OCI-LY1 (cell line): ENCODE data around the gene HORMAD2.

Experiments
- H2AFZ ChIP-seq: fragments of 200-600 bp; sonication (generic), shearing (Covaris generic); 2 replicates; pipeline ENCODE4 v1.6.0; 2014; ENCODE audit warnings: antibody characterized with exemption, mild to moderate bottlenecking, low read length
- H3F3A ChIP-seq: fragments of 200-600 bp; sonication (generic), shearing (Covaris generic); 2 replicates; pipeline ENCODE4 v1.6.0; 2014; ENCODE audit warnings: mild to moderate bottlenecking, antibody characterized with exemption, low read length, moderate library complexity; ENCODE audit not compliant: insufficient read depth
- H3K27ac ChIP-seq: fragments of 200-600 bp; sonication (generic); 2 replicates; pipeline ENCODE4 v1.5.1; 2014; ENCODE audit warnings: low read length, mixed run types, mild to moderate bottlenecking, low read depth; ENCODE audit not compliant: poor library complexity, severe bottlenecking
- H3K27me3 ChIP-seq: fragments of 200-600 bp; sonication (generic); 2 replicates; pipeline ENCODE4 v1.6.0; 2014; ENCODE audit warnings: antibody characterized with exemption, mild to moderate bottlenecking, low read length, moderate library complexity; ENCODE audit not compliant: insufficient read depth
- H3K36me3 ChIP-seq: fragments of 200-600 bp; sonication (generic); 2 replicates; pipeline ENCODE4 v1.6.1; 2014; ENCODE audit warnings: mild to moderate bottlenecking, antibody characterized with exemption, low read length, moderate library complexity, mixed read lengths; ENCODE audit not compliant: insufficient read depth
- H3K4me1 ChIP-seq: fragments of 200-600 bp; sonication (generic); 2 replicates; pipeline ENCODE4 v1.5.1; 2014; ENCODE audit warnings: mild to moderate bottlenecking, low read length, moderate library complexity; ENCODE audit not compliant: insufficient read depth, severe bottlenecking
- H3K4me2 ChIP-seq: fragments of 200-600 bp; sonication (generic), shearing (Covaris generic); 2 replicates; pipeline ENCODE4 v1.6.1; 2014; ENCODE audit warnings: low read length
- H3K4me3 ChIP-seq: fragments of 200-600 bp; sonication (generic); 2 replicates; pipeline ENCODE4 v1.5.1; 2014; ENCODE audit warnings: low read length, low read depth, mild to moderate bottlenecking, mixed read lengths; ENCODE audit not compliant: poor library complexity, severe bottlenecking
- H3K79me2 ChIP-seq: fragments of 200-600 bp; shearing (Covaris generic); 2 replicates; pipeline ENCODE4 v1.6.1; 2016; ENCODE audit warnings: mixed run types, low read length, mixed read lengths; ENCODE audit not compliant: insufficient read depth
- H3K9ac ChIP-seq: fragments of 200-600 bp; sonication (generic), shearing (Covaris generic); 2 replicates; pipeline ENCODE4 v1.6.1; 2014; ENCODE audit warnings: mild to moderate bottlenecking, low read length, mixed read lengths
- H3K9me2 ChIP-seq: fragments of 200-600 bp; sonication (generic), shearing (Covaris generic); 2 replicates; pipeline ENCODE4 v1.6.1; 2014; ENCODE audit warnings: low read depth, mild to moderate bottlenecking, low read length, mixed read lengths
- H3K9me3 ChIP-seq: fragments of 200-600 bp; shearing (Covaris generic); 2 replicates; pipeline ENCODE4 v1.6.1; 2014; ENCODE audit warnings: low read length, mixed read lengths
- H4K20me1 ChIP-seq: fragments of 200-600 bp; sonication (generic), shearing (Covaris generic); 2 replicates; pipeline ENCODE4 v1.6.0; 2016; ENCODE audit warnings: mild to moderate bottlenecking, low read length; ENCODE audit not compliant: insufficient read depth
- EZH2 ChIP-seq: fragments of 200-600 bp; sonication (generic), shearing (Covaris generic); IDR thresholded peaks from 2 replicates; pipeline ENCODE4 v1.8.0; 2017; ENCODE audit warnings: borderline replicate concordance, mixed run types, mild to moderate bottlenecking, antibody characterized with exemption, low read length, moderate library complexity, mixed read lengths
- TF ChIP-seq, protein P1 (sequence below): fragments of 200-600 bp; sonication (generic), shearing (Covaris generic); IDR thresholded peaks from 2 replicates; pipeline ENCODE4 v1.5.1; 2017; ENCODE audit warnings: mild to moderate bottlenecking, antibody characterized with exemption, low read length, moderate library complexity, mixed read lengths

HORMAD2 gene

DNA sequence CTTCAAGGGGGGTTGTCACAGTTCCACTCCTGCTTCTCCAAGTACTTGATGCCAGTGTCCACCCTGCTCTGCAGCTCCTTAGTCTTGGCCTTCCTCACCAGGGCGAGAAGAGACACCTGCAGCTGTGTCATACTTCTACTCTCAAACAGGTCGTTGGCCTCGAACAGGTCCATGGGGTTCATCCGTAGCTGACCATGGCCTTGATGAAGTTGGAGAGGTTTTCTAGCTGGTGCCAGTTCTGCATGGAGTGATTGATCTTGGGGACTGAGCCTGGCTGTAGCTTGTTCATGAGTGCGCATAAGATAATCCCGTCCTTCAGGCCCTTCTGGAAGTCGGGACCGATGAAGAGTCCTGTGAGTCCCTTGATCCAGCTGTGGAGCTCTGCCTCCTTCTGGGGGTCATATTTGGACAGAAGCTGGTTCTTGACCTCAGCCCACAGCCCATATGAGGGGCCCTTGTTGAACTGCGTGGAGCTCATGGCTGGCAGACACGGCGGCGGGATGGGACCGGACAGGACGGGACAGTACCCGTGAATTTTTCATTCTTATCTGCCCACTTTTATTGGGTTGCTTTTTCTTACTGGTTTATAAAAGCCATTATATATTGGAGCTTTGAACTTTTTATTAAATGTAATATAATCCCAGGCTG, 33.4 kb upstream of the HORMAD2 start:
- no peaks in the 10 kb centered on the region for H3K9me2 ChIP-seq
- H3K79me2 ChIP-seq, result no peaks in the 10 kb centered on the region
- no peak for TF ChIP-seq EZH2
- TF ChIP-seq, protein P1, sequence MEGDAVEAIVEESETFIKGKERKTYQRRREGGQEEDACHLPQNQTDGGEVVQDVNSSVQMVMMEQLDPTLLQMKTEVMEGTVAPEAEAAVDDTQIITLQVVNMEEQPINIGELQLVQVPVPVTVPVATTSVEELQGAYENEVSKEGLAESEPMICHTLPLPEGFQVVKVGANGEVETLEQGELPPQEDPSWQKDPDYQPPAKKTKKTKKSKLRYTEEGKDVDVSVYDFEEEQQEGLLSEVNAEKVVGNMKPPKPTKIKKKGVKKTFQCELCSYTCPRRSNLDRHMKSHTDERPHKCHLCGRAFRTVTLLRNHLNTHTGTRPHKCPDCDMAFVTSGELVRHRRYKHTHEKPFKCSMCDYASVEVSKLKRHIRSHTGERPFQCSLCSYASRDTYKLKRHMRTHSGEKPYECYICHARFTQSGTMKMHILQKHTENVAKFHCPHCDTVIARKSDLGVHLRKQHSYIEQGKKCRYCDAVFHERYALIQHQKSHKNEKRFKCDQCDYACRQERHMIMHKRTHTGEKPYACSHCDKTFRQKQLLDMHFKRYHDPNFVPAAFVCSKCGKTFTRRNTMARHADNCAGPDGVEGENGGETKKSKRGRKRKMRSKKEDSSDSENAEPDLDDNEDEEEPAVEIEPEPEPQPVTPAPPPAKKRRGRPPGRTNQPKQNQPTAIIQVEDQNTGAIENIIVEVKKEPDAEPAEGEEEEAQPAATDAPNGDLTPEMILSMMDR, result no peak
- H3K9me3 ChIP-seq, result no peaks in the 10 kb centered on the region
- no peaks in the 10 kb centered on the region for H3K4me1 ChIP-seq
- H4K20me1 ChIP-seq, result no peaks in the 10 kb centered on the region
- H3K4me2 ChIP-seq, result no peak overlapping the region; the same call in 1 of the 2 replicates
- H3K36me3 ChIP-seq, result no peaks in the 10 kb centered on the region
- H3K27me3 ChIP-seq, result no peaks in the 10 kb centered on the region; the same call in 1 of the 2 replicates
- no peak overlapping the region for H2AFZ ChIP-seq
- no peak overlapping the region for H3K4me3 ChIP-seq
- no peak overlapping the region for H3K27ac ChIP-seq
- no peak overlapping the region for H3K9ac ChIP-seq
- H3F3A ChIP-seq, result no peaks in the 10 kb centered on the region

DNA sequence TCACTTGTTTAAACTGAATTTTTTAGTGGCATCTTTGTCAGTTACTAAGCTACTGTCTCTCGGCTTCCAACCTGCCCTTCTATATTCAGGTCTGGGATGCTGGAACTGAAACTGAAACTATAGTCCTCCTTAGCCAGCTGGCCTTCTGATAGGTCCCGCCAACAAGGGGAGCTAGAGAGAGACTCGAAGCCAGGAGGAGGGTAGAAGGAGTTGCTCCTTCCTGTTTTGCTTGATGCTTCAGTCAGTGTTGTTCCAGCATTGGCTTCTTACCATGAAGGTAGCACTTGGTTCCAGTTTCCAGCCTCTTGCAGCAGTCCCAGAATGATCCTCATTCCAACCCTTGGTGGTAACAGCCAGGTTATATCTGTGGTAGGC, 32.9 kb upstream of the HORMAD2 start:
- TF ChIP-seq, protein P1, result no peak
- no peak for TF ChIP-seq EZH2
- Histone ChIP-seq H3K4me1 (no peaks in the 10 kb centered on the region), H3K4me2 (no peak overlapping the region; the same call in 1 of the 2 replicates), H4K20me1 (no peaks in the 10 kb centered on the region), H3K79me2 (no peaks in the 10 kb centered on the region), H3K9me3 (no peaks in the 10 kb centered on the region), H3F3A (no peaks in the 10 kb centered on the region), H3K27me3 (no peaks in the 10 kb centered on the region; the same call in 1 of the 2 replicates), H3K9ac (no peak overlapping the region), H3K36me3 (no peaks in the 10 kb centered on the region), H3K4me3 (no peak overlapping the region), H3K9me2 (no peaks in the 10 kb centered on the region), H2AFZ (no peak overlapping the region), H3K27ac (no peak overlapping the region)

DNA sequence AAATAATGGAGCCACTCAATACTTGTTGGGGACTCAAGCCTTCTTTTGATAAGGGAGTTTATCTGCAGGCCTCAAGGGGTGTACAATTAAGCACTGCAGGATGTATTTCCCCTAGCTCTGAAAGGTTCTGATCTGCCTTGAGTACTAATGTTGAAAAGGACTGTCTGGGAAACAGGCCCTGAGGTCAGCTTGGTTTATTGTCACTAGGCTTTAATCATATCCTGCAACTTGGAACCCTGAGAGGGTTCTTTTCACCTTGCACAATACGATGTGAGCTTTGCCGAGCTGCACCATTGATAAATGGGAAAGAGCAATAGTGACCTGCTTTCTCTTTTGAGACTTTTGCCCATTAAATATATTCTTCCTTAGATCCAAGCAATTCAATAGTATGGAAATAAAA, 31.6 kb upstream of the HORMAD2 start:
- Histone ChIP-seq H3K36me3 (no peaks in the 10 kb centered on the region), H3K9me2 (no peaks in the 10 kb centered on the region), H3K4me3 (no peak overlapping the region), H3K4me1 (no peaks in the 10 kb centered on the region), H4K20me1 (no peaks in the 10 kb centered on the region), H3K27me3 (no peaks in the 10 kb centered on the region), H3K79me2 (no peaks in the 10 kb centered on the region), H2AFZ (no peak overlapping the region), H3K9me3 (no peaks in the 10 kb centered on the region), H3K9ac (no peak overlapping the region), H3K4me2 (no peak overlapping the region), H3K27ac (no peak overlapping the region), H3F3A (no peaks in the 10 kb centered on the region)
- TF ChIP-seq, protein P1, result no peak
- no peak for TF ChIP-seq EZH2
